ENCODE measurements around the gene RXRA. TPM values are rescaled to one million over a fixed set of nuclear protein-coding genes. Genes with fewer than 3 reads are reported as not detected.
A peak's percentile ranks its signal among the peaks of the same experiment; 100 is the strongest.

Gene RXRA
- total RNA-seq, 1 experiment from 2014 or later: 31.6 TPM

- ChIA-PET POLR2A (no interaction called here), CTCF (no interaction called here)
- no peak for TF ChIP-seq REST (IDR thresholded peaks at IDR 0.05; ENCODE audit: insufficient read depth in 1 of 2, low read depth in 2 of 2, low read length in 1 of 2)
- TF ChIP-seq SIN3A (IDR thresholded peaks at IDR 0.05; ENCODE audit: borderline replicate concordance, insufficient read depth, low read depth, low read length): no peak
- no peak for TF ChIP-seq POLR2AphosphoS5 (IDR thresholded peaks at IDR 0.05; ENCODE audit: low read depth, low read length)
- no peak for TF ChIP-seq CTCF (IDR thresholded peaks at IDR 0.05)
- TF ChIP-seq TCF7L2 (IDR thresholded peaks at IDR 0.05; ENCODE audit: low read depth, low read length): no peak
- DNase-seq (ENCODE audit: low read depth, low spot score): no peak
- Histone ChIP-seq H3K27ac (ENCODE audit: low read length) (peak overlapping the region; percentile 29), H3K9me3 (ENCODE audit: control insufficient read depth, insufficient read depth, low read depth, low read length) (no peaks in the 10 kb centered on the region), H3K36me3 (ENCODE audit: control insufficient read depth, insufficient read depth, low read length) (peaks cover 2% of the 10 kb centered on the region; the same call in 1 of the 2 replicates), H3K4me1 (ENCODE audit: control insufficient read depth, insufficient read depth, low read length) (peaks cover 16% of the 10 kb centered on the region), H3K27me3 (ENCODE audit: control insufficient read depth, insufficient read depth, low read length) (no peaks in the 10 kb centered on the region), H3K4me3 (ENCODE audit: low read depth in 2 of 2, low read length in 2 of 2) (peak overlapping the region in 1 of 2 experiments; percentile 68; a peak in 1 of 4 replicates)
- intact Hi-C loops (cut with micrococcal nuclease; ENCODE audit: unreplicated experiment): loop anchor here (10.0 kb wide), 1 partner anchor 150 kb away; no protein-coding TSS in a partner anchor
- in situ Hi-C loops (cut with HindIII; ENCODE audit: low pct_unique_long_range_greater_than_20kb, low sequenced_read_pairs): no loop called here
- no TSS peak for BruUV-seq (replicated peaks)
- no peak for ATAC-seq
Measured at GRCh38 chr9:134324359-134325095, 1.7 kb upstream of the RXRA start.

- in situ Hi-C loops (cut with HindIII; ENCODE audit: low pct_unique_long_range_greater_than_20kb, low sequenced_read_pairs) (no loop called here), intact Hi-C loops (cut with micrococcal nuclease; ENCODE audit: unreplicated experiment) (loop anchor here (10.0 kb wide), 1 partner anchor 150 kb away; no protein-coding TSS in a partner anchor)
- TF ChIP-seq REST (IDR thresholded peaks at IDR 0.05; ENCODE audit: insufficient read depth in 1 of 2, low read depth in 2 of 2, low read length in 1 of 2) (no peak), CTCF (IDR thresholded peaks at IDR 0.05) (no peak)
- Histone ChIP-seq H3K9me3 (ENCODE audit: control insufficient read depth, insufficient read depth, low read depth, low read length) (no peaks in the 10 kb centered on the region), H3K4me3 (ENCODE audit: low read depth in 2 of 2, low read length in 2 of 2) (peak overlapping the region; percentile 55 to 68), H3K27ac (ENCODE audit: low read length) (peak overlapping the region; percentile 72), H3K36me3 (ENCODE audit: control insufficient read depth, insufficient read depth, low read length) (peaks cover 2% of the 10 kb centered on the region; the same call in 1 of the 2 replicates), H3K27me3 (ENCODE audit: control insufficient read depth, insufficient read depth, low read length) (no peaks in the 10 kb centered on the region), H3K4me1 (ENCODE audit: control insufficient read depth, insufficient read depth, low read length) (peaks cover 23% of the 10 kb centered on the region)
- ATAC-seq (peak; percentile 8; the same call in 1 of the 2 replicates), DNase-seq (ENCODE audit: low read depth, low spot score) (no peak)
- BruUV-seq (replicated peaks): no TSS peak
- POLR2A ChIA-PET: no interaction called here
- CTCF ChIA-PET: no interaction called here
Measured at GRCh38 chr9:134325096-134325812, 1.0 kb upstream of the RXRA start.

Data from Panc1 (cell line).